ENCODE data around the gene PIH1D1.
"Not testable (repeated sequence)": the region's sequence is repeated elsewhere in the genome, so short reads cannot be mapped to it uniquely, and the experiment has no call there.

The PIH1D1 gene

GRCh38 chr19:49481020-49481683 lies 29.5 kb upstream of the PIH1D1 start:
- no peak for DNase-seq (ENCODE audit: low read depth in 2 of 2)

GRCh38 chr19:49479975-49480628 lies 28.5 kb upstream of the PIH1D1 start:
- no peak for DNase-seq (ENCODE audit: low read depth in 2 of 2)

- no peak for DNase-seq (ENCODE audit: low read depth in 2 of 2)
Measured at GRCh38 chr19:49475995-49476880, 24.6 kb upstream of the PIH1D1 start.

- DNase-seq (ENCODE audit: low read depth in 2 of 2) = no peak
Measured at GRCh38 chr19:49475191-49475917, 23.7 kb upstream of the PIH1D1 start.

GRCh38 chr19:49474542-49474924 lies 22.9 kb upstream of the PIH1D1 start:
- no peak for DNase-seq (ENCODE audit: low read depth in 2 of 2)

- DNase-seq (ENCODE audit: low read depth in 2 of 2) = no peak
Measured at GRCh38 chr19:49473868-49474541, 22.4 kb upstream of the PIH1D1 start, which contains the start of gene FLT3LG. Gene FLT3LG (plus strand): TSS chr19:49474215. CDS start chr19:49474640, 425 bp downstream.

GRCh38 chr19:49473501-49473867 lies 21.9 kb upstream of the PIH1D1 start:
- DNase-seq (ENCODE audit: low read depth in 2 of 2) = not testable (repeated sequence)

GRCh38 chr19:49472936-49473335 lies 21.3 kb upstream of the PIH1D1 start:
- no peak for DNase-seq (ENCODE audit: low read depth in 2 of 2)

GRCh38 chr19:49470615-49470978 lies 19.0 kb upstream of the PIH1D1 start:
- DNase-seq (ENCODE audit: low read depth in 2 of 2) = no peak

- no peak for DNase-seq (ENCODE audit: low read depth in 2 of 2)
Measured at GRCh38 chr19:49469828-49470614, 18.4 kb upstream of the PIH1D1 start.

GRCh38 chr19:49468746-49469447 lies 17.3 kb upstream of the PIH1D1 start:
- no peak for DNase-seq (ENCODE audit: low read depth in 2 of 2)

GRCh38 chr19:49468199-49468598 lies 16.6 kb upstream of the PIH1D1 start:
- DNase-seq (ENCODE audit: low read depth in 2 of 2) = no peak

GRCh38 chr19:49465371-49465770 lies 13.8 kb upstream of the PIH1D1 start:
- DNase-seq (ENCODE audit: low read depth in 2 of 2) = no peak

- no peak for DNase-seq (ENCODE audit: low read depth in 2 of 2)
Measured at GRCh38 chr19:49463960-49464740, 12.5 kb upstream of the PIH1D1 start.

- DNase-seq (ENCODE audit: low read depth in 2 of 2) = no peak
Measured at GRCh38 chr19:49462492-49462891, 10.9 kb upstream of the PIH1D1 start.

GRCh38 chr19:49461656-49462055 lies 10.0 kb upstream of the PIH1D1 start:
- DNase-seq (ENCODE audit: low read depth in 2 of 2) = no peak

GRCh38 chr19:49461130-49461529 lies 9.5 kb upstream of the PIH1D1 start:
- DNase-seq (ENCODE audit: low read depth in 2 of 2) = not testable (repeated sequence)

- DNase-seq (ENCODE audit: low read depth in 2 of 2) = no peak
Measured at GRCh38 chr19:49459388-49459787, 7.8 kb upstream of the PIH1D1 start.

- DNase-seq (ENCODE audit: low read depth in 2 of 2) = no peak
Measured at GRCh38 chr19:49458567-49458903, 6.9 kb upstream of the PIH1D1 start.

All from fibroblast of skin of left biceps (primary cell).